RWPE1 (cell line): ENCODE measurements around the gene UGT1A1.

Experiments used
- CTCF ChIA-PET: fragments of 350-600 bp; sonication (Branson Sonifier 250); formaldehyde crosslinking; extraction: SDS; loops from one replicate; lab custom pipeline; 2021; lab: Yijun Ruan, JAX
- POLR2A ChIA-PET: fragments of 400-600 bp; formaldehyde crosslinking; extraction: SDS; loops from one replicate; lab custom pipeline; 2020; ENCODE audit warnings: antibody characterized with exemption; ENCODE audit not compliant: low non-redundant PET; lab: Yijun Ruan, JAX
- DNase-seq: peaks from one replicate; pipeline ENCODE4 v3.0.0; 2012; ENCODE audit warnings: low spot score
- H3K27ac ChIP-seq: fragments of 450-650 bp; 2 replicates; pipeline ENCODE4 v1.5.1; 2017
- TF ChIP-seq, protein P1 (sequence below): fragments of 450-650 bp; conservative IDR thresholded peaks from 2 replicates; pipeline ENCODE4 v1.5.1; 2017; ENCODE audit warnings: low read depth, mild to moderate bottlenecking

The UGT1A1 gene

GRCh38 chr2:233818639-233819621 is 58.9 kb downstream of the UGT1A1 start:
- ChIA-PET CTCF (no interaction called here), POLR2A (no interaction called here)
- H3K27ac ChIP-seq: no peak overlapping the region
- no peak for DNase-seq
- TF ChIP-seq, protein P1, sequence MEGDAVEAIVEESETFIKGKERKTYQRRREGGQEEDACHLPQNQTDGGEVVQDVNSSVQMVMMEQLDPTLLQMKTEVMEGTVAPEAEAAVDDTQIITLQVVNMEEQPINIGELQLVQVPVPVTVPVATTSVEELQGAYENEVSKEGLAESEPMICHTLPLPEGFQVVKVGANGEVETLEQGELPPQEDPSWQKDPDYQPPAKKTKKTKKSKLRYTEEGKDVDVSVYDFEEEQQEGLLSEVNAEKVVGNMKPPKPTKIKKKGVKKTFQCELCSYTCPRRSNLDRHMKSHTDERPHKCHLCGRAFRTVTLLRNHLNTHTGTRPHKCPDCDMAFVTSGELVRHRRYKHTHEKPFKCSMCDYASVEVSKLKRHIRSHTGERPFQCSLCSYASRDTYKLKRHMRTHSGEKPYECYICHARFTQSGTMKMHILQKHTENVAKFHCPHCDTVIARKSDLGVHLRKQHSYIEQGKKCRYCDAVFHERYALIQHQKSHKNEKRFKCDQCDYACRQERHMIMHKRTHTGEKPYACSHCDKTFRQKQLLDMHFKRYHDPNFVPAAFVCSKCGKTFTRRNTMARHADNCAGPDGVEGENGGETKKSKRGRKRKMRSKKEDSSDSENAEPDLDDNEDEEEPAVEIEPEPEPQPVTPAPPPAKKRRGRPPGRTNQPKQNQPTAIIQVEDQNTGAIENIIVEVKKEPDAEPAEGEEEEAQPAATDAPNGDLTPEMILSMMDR: no peak

DNA sequence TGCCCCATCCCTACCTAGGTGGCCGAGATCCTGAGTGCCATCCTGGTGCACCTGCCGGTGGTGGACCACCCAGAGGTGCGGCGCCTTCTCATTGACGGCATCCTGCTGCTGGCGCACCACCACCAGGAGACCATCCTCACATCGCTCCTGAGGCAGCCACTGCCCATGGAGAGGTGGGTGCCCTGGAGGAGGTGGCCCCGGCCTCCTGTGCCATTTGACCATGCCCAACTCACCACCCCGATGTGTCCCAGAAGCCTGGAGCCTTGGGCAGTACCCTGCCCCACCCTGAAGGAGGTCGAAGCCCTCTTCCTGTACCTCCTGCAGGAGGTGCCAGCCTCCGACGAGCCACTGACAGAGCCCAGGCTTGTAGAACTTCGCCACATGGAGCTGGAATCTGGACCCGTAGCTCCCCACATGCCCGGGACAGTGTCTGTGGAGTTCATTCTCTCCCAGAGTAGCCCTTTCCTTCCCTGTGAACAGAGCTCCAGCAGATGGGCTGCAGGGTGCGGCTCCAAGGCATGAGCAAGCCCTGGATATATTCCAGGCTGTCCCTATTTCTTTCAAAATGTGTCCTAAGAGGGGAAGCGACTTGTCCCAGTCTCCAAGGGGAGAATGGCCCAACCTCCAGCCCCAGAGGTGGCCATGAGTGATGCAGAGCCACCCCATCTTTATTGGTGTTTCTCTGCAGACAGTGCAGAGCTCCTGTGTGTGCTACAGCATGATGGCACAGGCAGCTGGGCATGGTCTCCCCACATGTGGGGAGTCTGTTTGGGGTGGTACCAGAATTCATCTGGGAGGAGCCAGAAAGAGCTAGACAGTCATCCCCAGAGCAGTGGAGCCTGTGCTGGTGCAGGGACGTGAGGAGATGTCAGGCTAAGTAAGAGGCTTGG is 60.1 kb downstream of the UGT1A1 start:
- TF ChIP-seq, protein P1: no peak
- POLR2A ChIA-PET: no interaction called here
- CTCF ChIA-PET: interaction anchor here (0.6 kb wide), 1 partner anchor 449 kb away, joined by 3 read pairs; no protein-coding TSS in a partner anchor
- DNase-seq: no peak
- no peak overlapping the region for H3K27ac ChIP-seq

DNA sequence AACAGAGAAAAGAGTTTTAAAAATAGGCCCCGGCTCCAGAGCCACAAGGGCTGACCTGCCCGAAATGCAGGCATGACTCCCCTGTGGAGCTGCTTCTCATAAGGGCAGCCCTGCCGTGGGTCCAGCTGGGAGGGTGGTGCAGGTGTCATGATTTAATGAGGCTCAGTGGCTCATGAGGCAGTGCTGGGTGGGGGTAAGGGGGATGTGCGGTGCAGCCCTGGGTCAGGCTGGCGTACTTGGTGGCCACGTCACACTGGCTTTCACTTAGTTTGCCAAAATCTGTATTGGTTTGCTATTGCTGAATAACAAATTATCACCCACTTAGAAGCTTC is 60.7 kb downstream of the UGT1A1 start:
- POLR2A ChIA-PET: no interaction called here
- CTCF ChIA-PET: interaction anchor here (0.6 kb wide), 1 partner anchor 448 kb away, joined by 3 read pairs; no protein-coding TSS in a partner anchor
- TF ChIP-seq, protein P1: no peak
- no peak for DNase-seq
- no peak overlapping the region for H3K27ac ChIP-seq

- ChIA-PET CTCF (no interaction called here), POLR2A (no interaction called here)
- no peak for DNase-seq
- TF ChIP-seq, protein P1: no peak
- H3K27ac ChIP-seq: no peak overlapping the region
These were observed 61.1 kb downstream of the UGT1A1 start for GRCh38 chr2:233821196-233821595.

GRCh38 chr2:233821709-233822100 is 61.6 kb downstream of the UGT1A1 start:
- H3K27ac ChIP-seq: no peak overlapping the region
- TF ChIP-seq, protein P1: no peak
- CTCF ChIA-PET: no interaction called here
- POLR2A ChIA-PET: no interaction called here
- no peak for DNase-seq

DNA sequence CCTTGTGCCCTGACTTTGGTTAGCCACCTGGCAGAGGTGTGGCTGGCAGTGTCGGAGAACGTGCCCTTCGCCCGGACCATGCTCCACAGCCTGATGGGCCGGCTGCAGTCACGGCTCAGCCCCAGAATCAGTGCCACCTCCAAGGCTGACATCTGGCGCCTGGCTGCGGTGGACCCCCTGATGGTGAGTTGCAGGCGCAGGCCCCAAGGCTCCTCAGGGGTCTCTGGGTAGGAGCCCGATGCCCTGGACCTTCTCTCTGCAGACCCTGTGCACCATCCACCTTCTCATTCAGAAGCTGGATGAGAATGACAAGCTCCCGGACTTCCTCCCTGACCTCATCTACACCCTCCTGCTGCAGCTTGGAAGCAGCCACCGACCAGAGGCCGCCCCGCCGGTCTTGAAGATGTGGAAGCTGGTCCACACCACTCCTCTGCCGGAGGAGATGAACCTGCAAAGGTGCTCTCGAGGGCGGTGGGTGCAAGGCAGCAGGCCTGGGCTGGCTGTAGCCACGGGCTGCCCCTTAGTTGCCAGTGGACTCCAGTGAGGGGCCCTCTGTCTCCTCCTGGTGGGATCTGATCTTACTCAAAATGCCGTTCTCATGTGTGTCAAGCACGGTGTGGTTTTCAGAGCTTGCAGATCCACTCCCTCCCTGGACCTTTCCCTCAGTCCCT is 62.2 kb downstream of the UGT1A1 start:
- POLR2A ChIA-PET: no interaction called here
- no peak overlapping the region for H3K27ac ChIP-seq
- DNase-seq: no peak
- TF ChIP-seq, protein P1: no peak
- CTCF ChIA-PET: interaction anchor here (0.7 kb wide), 1 partner anchor 1208 kb away, joined by 3 read pairs; no protein-coding TSS in a partner anchor
